ENCODE results near the gene RNF212. TPM values are rescaled to one million over a fixed set of nuclear protein-coding genes. Genes with fewer than 3 reads are reported as not detected.

RNF212 gene
- total and polyA plus RNA-seq, 12 donors: 0.21 to 2.1 (median 0.31) TPM; not detected in 4

DNA sequence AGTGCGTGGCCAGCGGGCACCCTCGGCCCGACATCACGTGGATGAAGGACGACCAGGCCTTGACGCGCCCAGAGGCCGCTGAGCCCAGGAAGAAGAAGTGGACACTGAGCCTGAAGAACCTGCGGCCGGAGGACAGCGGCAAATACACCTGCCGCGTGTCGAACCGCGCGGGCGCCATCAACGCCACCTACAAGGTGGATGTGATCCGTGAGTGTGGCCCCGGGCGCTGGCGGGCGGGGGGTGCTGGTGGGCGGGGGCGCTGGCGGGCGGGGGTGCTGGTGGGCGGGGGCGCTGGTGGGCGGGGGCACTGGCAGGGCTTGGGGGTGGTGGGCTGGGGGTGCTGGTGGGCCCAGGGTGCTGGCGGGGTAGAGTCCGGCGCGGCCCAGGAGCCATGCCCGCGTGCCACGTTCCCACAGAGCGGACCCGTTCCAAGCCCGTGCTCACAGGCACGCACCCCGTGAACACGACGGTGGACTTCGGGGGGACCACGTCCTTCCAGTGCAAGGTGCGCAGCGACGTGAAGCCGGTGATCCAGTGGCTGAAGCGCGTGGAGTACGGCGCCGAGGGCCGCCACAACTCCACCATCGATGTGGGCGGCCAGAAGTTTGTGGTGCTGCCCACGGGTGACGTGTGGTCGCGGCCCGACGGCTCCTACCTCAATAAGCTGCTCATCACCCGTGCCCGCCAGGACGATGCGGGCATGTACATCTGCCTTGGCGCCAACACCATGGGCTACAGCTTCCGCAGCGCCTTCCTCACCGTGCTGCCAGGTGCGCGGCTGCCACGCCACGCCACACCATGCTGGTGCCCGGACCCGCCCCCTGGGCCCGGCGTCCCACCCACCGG, 89.2 kb downstream of the RNF212 start:
- no peak for ATAC-seq
- TF ChIP-seq CTCF (IDR thresholded peaks at IDR 0.05): no peak
- 97% methylated on average over 72 to 83 of the region's 83 CpGs for WGBS, 2 donors
- no peak overlapping the region for H3K27ac ChIP-seq
- peaks cover 0 to 8% (median 0%) of the 10 kb centered on the region in 9 donors for H3K4me1 ChIP-seq
- DNase-seq: no peak
- peaks cover 0 to 1% (median 0%) of the 10 kb centered on the region in 7 donors for H3K27me3 ChIP-seq
- no peaks in the 10 kb centered on the region for H3K9me3 ChIP-seq
- intact Hi-C loops (cut with DNase I): no loop called here
- peaks cover 0 to 15% (median 0%) of the 10 kb centered on the region in 9 donors for H3K36me3 ChIP-seq
- no peak overlapping the region for H3K4me3 ChIP-seq

DNA sequence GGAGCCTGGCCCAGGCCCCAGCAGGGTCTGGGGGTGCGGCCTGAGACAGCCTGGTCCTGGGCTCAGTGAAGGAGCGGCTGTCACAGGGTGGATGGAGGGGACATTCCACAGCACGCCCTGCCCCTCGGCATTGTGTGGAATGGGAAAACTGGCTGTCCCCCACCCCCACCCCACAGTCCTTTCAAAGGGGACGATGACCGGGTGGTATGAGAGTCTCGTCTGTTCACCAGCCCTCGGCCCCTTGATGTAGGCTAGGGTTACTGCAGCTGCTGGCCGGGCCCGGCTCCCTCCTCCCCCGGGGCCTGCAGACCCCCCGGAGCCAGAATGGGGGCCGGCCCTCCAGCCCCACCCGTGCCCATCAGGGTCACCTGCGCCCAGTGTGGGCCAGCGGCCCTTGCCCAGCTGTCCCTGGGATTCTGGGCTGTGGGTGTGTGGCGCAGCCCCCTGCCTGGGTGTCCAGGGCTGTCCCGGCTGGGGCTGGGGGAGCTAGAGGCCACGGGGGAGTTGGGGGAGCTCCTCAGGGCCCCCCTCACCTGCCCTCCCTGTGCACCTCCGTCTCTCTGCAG, 90.2 kb downstream of the RNF212 start:
- Histone ChIP-seq H3K4me3 (no peak overlapping the region), H3K27ac (no peak overlapping the region), H3K4me1 (peaks cover 0 to 8% (median 0%) of the 10 kb centered on the region in 9 donors), H3K27me3 (no peaks in the 10 kb centered on the region), H3K36me3 (peaks cover 0 to 15% (median 0%) of the 10 kb centered on the region in 9 donors), H3K9me3 (no peaks in the 10 kb centered on the region)
- no peak for TF ChIP-seq CTCF (IDR thresholded peaks at IDR 0.05)
- WGBS, 2 donors: 94 to 95% methylated on average over 20 of the region's 20 CpGs
- ATAC-seq (no peak), DNase-seq (no peak)
- intact Hi-C loops (cut with DNase I): no loop called here

- Histone ChIP-seq H3K9me3 (no peaks in the 10 kb centered on the region), H3K4me3 (no peak overlapping the region), H3K27ac (no peak overlapping the region), H3K27me3 (no peaks in the 10 kb centered on the region), H3K4me1 (peaks cover 0 to 8% (median 0%) of the 10 kb centered on the region in 9 donors), H3K36me3 (peaks cover 0 to 15% (median 0%) of the 10 kb centered on the region in 9 donors)
- intact Hi-C loops (cut with DNase I): no loop called here
- 88 to 95% methylated on average over 19 of the region's 19 CpGs for WGBS, 2 donors
- DNase-seq (no peak), ATAC-seq (no peak)
- no peak for TF ChIP-seq CTCF (IDR thresholded peaks at IDR 0.05)
Measured at GRCh38 chr4:1022739-1023066, 90.7 kb downstream of the RNF212 start.

DNA sequence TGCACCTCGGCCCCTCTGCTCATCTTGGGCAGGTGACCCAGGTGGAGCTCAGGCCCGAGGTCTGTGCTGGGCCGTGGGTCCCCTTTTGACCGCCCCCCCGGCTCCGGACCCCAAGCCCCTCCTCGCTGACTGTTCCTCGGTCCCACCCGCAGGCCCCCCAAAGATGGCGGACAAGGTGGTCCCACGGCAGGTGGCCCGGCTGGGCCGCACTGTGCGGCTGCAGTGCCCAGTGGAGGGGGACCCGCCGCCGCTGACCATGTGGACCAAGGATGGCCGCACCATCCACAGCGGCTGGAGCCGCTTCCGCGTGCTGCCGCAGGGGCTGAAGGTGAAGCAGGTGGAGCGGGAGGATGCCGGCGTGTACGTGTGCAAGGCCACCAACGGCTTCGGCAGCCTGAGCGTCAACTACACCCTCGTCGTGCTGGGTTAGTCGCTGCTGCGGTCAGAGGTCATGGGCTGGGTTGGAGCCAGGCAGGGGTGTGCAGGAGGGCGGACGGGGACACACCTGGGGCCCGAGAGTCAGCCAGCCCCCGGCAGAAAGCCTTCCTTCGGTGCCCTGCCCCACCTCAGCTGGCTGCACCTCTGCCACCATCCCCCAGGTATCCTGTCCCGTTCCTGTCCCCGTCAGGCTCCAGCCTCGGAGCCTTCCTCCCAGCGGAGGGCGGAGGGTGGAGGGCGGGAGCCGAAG, 91.2 kb downstream of the RNF212 start:
- WGBS, 2 donors: 93 to 96% methylated on average over 46 of the region's 46 CpGs
- intact Hi-C loops (cut with DNase I): no loop called here

More for the DNA sequence above, 91.2 kb downstream of the RNF212 start:
- H3K27me3 ChIP-seq: no peaks in the 10 kb centered on the region
- no peaks in the 10 kb centered on the region for H3K9me3 ChIP-seq
- no peak for TF ChIP-seq CTCF (IDR thresholded peaks at IDR 0.05)
- H3K4me1 ChIP-seq: peaks cover 0 to 8% (median 0%) of the 10 kb centered on the region in 9 donors
- peaks cover 0 to 15% (median 0%) of the 10 kb centered on the region in 9 donors for H3K36me3 ChIP-seq
- H3K4me3 ChIP-seq: no peak overlapping the region
- ATAC-seq (no peak), DNase-seq (no peak)
- H3K27ac ChIP-seq: no peak overlapping the region
